Activated CD8-positive, alpha-beta T cell treated with anti-CD3 and anti-CD28 coated beads for 36 hours (primary cell): ENCODE results near the gene ELP5. TPM values are rescaled to one million over a fixed set of nuclear protein-coding genes. Genes with fewer than 3 reads are reported as not detected.

Source experiments
- ATAC-seq: fragments of 200-7000 bp; cut with Tn5 transposase; one replicate; pipeline ENCODE4 v1.10.0; 2021; ENCODE audit warnings: mild to moderate bottlenecking, moderate library complexity
- CTCF ChIA-PET: fragments of 350-600 bp; sonication (Branson Sonifier 250); formaldehyde crosslinking; loops from one replicate; lab custom pipeline; 2021; ENCODE audit warnings: antibody characterized with exemption; lab: Charles Lee
- POLR2A ChIA-PET: fragments of 350-600 bp; sonication (Branson Sonifier 250); formaldehyde crosslinking; loops from one replicate; lab custom pipeline; 2021; ENCODE audit warnings: antibody characterized with exemption; lab: Charles Lee
- DNase-seq: peaks from one replicate; pipeline ENCODE4 v3.0.0-alpha.2; 2020
- H3K27ac Mint-ChIP-seq: one replicate; pipeline ENCODE4 v1.8.0; 2021; ENCODE audit warnings: mild to moderate bottlenecking, mixed read lengths
- H3K27me3 Mint-ChIP-seq: one replicate; pipeline ENCODE4 v1.8.0; 2021; ENCODE audit warnings: mixed read lengths
- H3K36me3 Mint-ChIP-seq: one replicate; pipeline ENCODE4 v1.8.0; 2021; ENCODE audit warnings: low read depth, mixed read lengths
- H3K4me1 Mint-ChIP-seq: one replicate; pipeline ENCODE4 v1.8.0; 2021; ENCODE audit warnings: low read depth, mixed read lengths
- H3K4me3 Mint-ChIP-seq: one replicate; pipeline ENCODE4 v1.8.0; 2021; ENCODE audit warnings: mild to moderate bottlenecking, moderate library complexity, mixed read lengths
- H3K9me3 Mint-ChIP-seq: one replicate; pipeline ENCODE4 v1.8.0; 2021; ENCODE audit warnings: mixed read lengths
- intact Hi-C: fragments of 100-400 bp; cut with micrococcal nuclease; formaldehyde crosslinking; loops from one replicate; pipeline ENCODE4 v1.10.0; 2022
- total RNA-seq, 2 experiments: library from RNA; stranded (reverse); gene quantifications; one replicate each; pipeline ENCODE4 v1.2.3, GENCODE V29; 2021
- TF ChIP-seq, protein P1 (sequence below): fragments of 200-600 bp; IDR thresholded peaks from one replicate; pipeline ENCODE4 v1.8.0; 2022; ENCODE audit warnings: antibody characterized with exemption, mild to moderate bottlenecking

The ELP5 gene
- total RNA-seq, 2 experiments from 2014 or later, result 80.2 to 85.4 TPM

DNA sequence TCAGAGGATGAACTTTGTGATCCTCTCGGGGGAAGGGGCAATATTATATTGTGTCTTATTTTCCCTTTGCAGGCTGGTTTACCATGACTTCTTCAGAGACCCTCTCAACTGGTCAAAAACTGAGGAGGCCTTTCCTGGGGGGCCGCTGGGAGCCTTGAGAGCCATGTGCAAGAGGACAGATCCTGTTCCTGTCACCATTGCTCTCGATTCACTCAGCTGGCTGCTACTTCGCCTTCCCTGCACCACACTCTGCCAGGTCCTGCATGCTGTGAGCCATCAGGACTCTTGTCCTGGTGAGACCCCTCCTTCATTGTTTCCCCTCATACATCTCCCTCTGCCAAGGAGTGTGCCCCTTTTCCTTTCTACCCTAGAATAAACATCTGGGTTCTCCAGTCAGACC, 2.5 kb downstream of the ELP5 start:
- CTCF ChIA-PET, result interaction anchor here (1.7 kb wide), 1 partner anchor 42 kb away, joined by 6 read pairs; no protein-coding TSS in a partner anchor
- TF ChIP-seq, protein P1, sequence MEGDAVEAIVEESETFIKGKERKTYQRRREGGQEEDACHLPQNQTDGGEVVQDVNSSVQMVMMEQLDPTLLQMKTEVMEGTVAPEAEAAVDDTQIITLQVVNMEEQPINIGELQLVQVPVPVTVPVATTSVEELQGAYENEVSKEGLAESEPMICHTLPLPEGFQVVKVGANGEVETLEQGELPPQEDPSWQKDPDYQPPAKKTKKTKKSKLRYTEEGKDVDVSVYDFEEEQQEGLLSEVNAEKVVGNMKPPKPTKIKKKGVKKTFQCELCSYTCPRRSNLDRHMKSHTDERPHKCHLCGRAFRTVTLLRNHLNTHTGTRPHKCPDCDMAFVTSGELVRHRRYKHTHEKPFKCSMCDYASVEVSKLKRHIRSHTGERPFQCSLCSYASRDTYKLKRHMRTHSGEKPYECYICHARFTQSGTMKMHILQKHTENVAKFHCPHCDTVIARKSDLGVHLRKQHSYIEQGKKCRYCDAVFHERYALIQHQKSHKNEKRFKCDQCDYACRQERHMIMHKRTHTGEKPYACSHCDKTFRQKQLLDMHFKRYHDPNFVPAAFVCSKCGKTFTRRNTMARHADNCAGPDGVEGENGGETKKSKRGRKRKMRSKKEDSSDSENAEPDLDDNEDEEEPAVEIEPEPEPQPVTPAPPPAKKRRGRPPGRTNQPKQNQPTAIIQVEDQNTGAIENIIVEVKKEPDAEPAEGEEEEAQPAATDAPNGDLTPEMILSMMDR, result no peak
- intact Hi-C loops, result no loop called here
- H3K4me3 Mint-ChIP-seq, result no peak overlapping the region
- H3K9me3 Mint-ChIP-seq, result no peaks in the 10 kb centered on the region
- POLR2A ChIA-PET, result interaction anchor here (0.6 to 1.2 kb wide), 4 partner anchors 12 to 123 kb away, joined by 3 to 4 read pairs (median 3); no protein-coding TSS in a partner anchor
- H3K27ac Mint-ChIP-seq, result peak overlapping the region; percentile 24
- no peak for DNase-seq
- H3K4me1 Mint-ChIP-seq, result peaks cover 34% of the 10 kb centered on the region
- ATAC-seq, result no peak
- H3K27me3 Mint-ChIP-seq, result no peaks in the 10 kb centered on the region
- H3K36me3 Mint-ChIP-seq, result peaks cover 49% of the 10 kb centered on the region

DNA sequence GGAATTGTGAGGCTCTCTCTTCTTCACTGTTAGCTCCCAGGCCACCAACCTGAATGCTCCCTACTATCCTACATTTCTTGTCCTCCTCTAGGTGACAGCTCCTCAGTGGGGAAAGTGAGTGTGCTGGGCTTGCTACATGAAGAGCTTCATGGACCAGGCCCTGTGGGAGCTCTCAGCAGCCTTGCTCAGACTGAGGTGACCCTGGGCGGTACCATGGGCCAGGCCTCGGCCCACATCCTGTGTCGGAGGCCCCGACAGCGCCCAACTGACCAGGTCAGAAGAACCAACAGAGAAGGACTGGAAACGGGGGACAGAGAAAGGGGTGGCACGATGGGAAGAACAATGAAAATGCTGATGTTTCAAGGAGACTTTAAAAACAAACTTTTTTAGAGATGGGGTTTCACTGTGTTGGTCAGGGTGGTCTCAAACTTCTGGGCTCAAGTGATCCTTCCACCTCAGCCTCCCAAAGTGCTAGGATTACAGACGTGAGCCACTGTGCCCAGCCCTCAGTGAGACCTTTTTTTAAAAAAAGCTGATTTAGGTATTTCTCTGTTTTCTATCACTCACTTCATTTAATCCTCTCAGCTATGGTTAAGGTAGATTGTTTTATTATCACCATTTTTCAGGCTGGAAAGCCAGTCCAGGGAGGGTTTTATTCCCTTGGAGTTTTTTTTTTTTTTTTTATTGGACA, 4.9 kb downstream of the ELP5 start:
- TF ChIP-seq, protein P1, result no peak
- Mint-ChIP-seq H3K27me3 (peaks cover 2% of the 10 kb centered on the region), H3K4me1 (peaks cover 37% of the 10 kb centered on the region), H3K9me3 (no peaks in the 10 kb centered on the region), H3K36me3 (peaks cover 46% of the 10 kb centered on the region), H3K4me3 (no peak overlapping the region), H3K27ac (peak overlapping the region; percentile 48)
- DNase-seq (no peak), ATAC-seq (no peak)
- intact Hi-C loops, result no loop called here
- POLR2A ChIA-PET, result interaction anchor here (0.6 to 1.2 kb wide), 5 partner anchors 9 to 57 kb away, joined by 3 read pairs; partner anchors contain the start of gene GABARAP
- CTCF ChIA-PET, result interaction anchor here (1.0 to 2.0 kb wide), 5 partner anchors 9 to 211 kb away, joined by 3 to 7 read pairs (median 4); partner anchors contain the start of gene SLC2A4

DNA sequence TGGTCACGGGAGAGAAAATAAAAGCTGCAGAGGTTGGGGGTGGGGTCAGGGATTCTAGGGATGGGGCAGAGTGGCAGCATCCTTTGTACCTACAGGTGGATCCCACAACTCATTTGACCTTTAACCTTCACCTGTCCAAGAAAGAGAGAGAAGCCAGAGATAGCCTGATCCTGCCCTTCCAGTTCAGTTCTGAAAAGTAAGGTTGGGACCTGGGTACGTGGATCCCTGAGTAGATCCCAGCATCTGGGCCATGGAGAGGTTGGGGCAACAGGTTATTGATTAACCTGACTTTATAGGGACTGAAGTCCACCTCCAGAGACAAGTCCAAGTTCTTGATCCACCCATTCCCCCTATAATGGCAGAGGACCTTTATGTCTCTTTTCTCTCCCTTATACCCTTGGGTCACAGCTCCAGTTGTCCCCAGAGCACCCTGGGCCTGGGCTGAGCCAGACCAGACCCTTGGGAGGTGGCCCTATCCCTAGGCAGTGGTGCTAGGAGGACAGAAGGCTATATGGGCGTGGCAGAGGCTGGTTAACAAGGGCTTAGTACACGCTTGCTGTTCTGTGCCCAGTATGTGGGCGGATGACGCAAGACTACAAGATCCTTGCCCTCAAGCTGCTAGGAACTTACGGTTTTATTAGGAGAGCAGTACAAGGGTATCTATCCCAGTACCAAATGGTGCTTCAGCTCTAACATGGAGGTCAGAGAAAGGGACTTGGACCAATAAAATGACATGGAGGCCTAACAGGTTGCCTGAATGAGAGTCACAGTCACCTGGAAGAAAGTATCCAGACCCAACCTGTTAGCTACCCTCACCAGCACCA, 6.9 kb downstream of the ELP5 start:
- DNase-seq (peak; percentile 51), ATAC-seq (no peak)
- peaks cover 17% of the 10 kb centered on the region for H3K27me3 Mint-ChIP-seq
- peaks cover 41% of the 10 kb centered on the region for H3K4me1 Mint-ChIP-seq
- peaks cover 37% of the 10 kb centered on the region for H3K36me3 Mint-ChIP-seq
- H3K4me3 Mint-ChIP-seq, result no peak overlapping the region
- no peaks in the 10 kb centered on the region for H3K9me3 Mint-ChIP-seq
- CTCF ChIA-PET, result interaction anchor here (1.1 kb wide), 1 partner anchor 38 kb away, joined by 5 read pairs; no protein-coding TSS in a partner anchor
- peak overlapping the region; percentile 68 for H3K27ac Mint-ChIP-seq
- intact Hi-C loops, result no loop called here
- TF ChIP-seq, protein P1, result no peak
- POLR2A ChIA-PET, result interaction anchor here (0.6 to 1.7 kb wide), 5 partner anchors 8 to 52 kb away, joined by 3 to 6 read pairs (median 4); partner anchors contain the start of gene CTDNEP1

DNA sequence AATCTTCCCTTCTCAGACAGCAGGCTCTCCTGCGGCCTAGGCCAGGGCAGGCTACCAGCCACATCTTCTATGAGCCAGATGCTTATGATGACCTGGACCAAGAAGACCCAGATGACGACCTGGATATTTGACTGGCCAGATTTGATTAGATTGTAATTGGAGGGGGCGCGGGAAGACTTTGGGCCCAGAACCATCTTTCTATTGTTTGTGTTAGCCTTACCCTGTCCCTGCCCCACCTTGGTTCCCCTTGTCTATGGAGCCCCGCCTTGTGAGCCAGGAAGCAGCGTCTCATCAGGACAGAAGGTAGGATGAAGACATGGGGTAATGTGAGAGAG, 7.5 kb downstream of the ELP5 start:
- Mint-ChIP-seq H3K36me3 (peaks cover 31% of the 10 kb centered on the region), H3K9me3 (no peaks in the 10 kb centered on the region)
- POLR2A ChIA-PET, result interaction anchor here (0.6 to 1.7 kb wide), 5 partner anchors 8 to 40 kb away, joined by 3 to 6 read pairs (median 4); partner anchors contain the start of genes CTDNEP1 and DLG4

More for the DNA sequence above, 7.5 kb downstream of the ELP5 start:
- Mint-ChIP-seq H3K27me3 (peaks cover 18% of the 10 kb centered on the region), H3K4me3 (no peak overlapping the region), H3K4me1 (peaks cover 40% of the 10 kb centered on the region), H3K27ac (peak overlapping the region; percentile 68)
- intact Hi-C loops, result no loop called here
- CTCF ChIA-PET, result interaction anchor here (0.7 to 1.1 kb wide), 2 partner anchors 37 to 39 kb away, joined by 4 to 5 read pairs; no protein-coding TSS in a partner anchor
- DNase-seq (no peak), ATAC-seq (no peak)
- TF ChIP-seq, protein P1, result no peak
